GM21619 (cell line): ENCODE data around the gene NCEH1.
A peak's percentile ranks its signal among the peaks of the same experiment; 100 is the strongest.
"Not testable (repeated sequence)": the region's sequence is repeated elsewhere in the genome, so short reads cannot be mapped to it uniquely, and the experiment has no call there.

Experiments used
- ATAC-seq: cut with Tn5 transposase; IDR thresholded peaks from one replicate; pipeline ENCODE4 v1.9.1; 2021; ENCODE audit not compliant: unreplicated experiment

Gene NCEH1

GRCh38 chr3:172614340-172615274 lies 96.3 kb downstream of the NCEH1 start:
- no peak for ATAC-seq

- ATAC-seq: no peak
These were observed 97.0 kb downstream of the NCEH1 start for GRCh38 chr3:172613845-172614244.

DNA sequence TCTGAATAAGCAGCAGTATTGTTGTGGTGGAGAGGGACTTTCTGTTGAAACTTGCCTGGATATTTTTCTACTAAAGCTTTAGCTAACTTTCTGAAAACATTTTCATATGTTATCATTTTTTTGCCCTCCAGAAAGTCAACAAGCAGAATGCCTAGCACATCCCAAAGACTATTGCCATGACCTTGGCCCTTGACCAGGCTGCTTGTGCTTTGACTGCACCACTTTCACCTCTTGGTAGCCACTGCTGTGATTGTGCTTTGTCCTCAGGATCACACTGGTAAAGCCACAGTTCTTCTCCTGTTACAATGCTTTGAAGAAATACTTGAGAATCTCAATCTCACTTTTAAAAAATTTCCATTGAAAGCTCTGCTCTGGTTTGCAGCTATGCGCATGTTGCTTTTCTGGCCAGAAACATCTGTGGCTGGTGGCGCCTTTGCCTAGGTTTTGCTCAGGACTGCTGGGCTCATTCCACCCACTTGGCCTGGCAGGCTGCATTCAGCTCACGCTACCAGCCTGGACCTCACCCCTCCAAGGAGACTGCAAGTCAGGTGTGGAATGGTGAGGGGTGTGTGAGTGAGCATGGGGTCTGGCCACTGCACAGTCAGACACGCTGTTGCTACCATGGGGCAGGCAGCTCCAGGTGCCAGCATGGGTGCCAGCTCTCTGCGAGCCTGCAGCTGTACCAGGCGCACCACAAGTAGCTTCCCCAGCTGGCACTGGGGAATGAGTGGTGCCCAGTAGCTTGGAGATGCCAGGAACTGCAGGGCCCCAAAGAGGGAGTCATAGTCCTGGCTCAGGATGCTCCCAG lies 97.8 kb downstream of the NCEH1 start:
- ATAC-seq: no peak

GRCh38 chr3:172609750-172610149 lies 101.1 kb downstream of the NCEH1 start:
- ATAC-seq: no peak

DNA sequence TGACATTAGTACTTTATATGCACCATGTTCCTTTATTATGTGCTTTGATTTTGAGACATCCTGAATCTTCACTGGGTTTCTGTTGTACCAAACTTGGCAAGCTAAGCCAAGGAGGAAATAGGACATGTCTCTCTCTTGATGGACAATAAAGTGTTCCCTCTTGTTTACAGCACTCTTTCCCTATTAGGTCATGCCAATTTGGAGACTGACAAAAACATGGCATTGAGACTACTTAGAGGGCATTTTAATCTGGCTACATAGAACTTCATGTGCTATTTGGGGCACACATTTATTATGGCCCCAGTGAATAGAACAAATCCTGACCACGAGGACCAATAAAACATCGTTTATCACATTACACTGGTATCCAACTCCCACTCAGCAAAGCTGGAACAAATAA lies 102.3 kb downstream of the NCEH1 start:
- ATAC-seq: no peak

DNA sequence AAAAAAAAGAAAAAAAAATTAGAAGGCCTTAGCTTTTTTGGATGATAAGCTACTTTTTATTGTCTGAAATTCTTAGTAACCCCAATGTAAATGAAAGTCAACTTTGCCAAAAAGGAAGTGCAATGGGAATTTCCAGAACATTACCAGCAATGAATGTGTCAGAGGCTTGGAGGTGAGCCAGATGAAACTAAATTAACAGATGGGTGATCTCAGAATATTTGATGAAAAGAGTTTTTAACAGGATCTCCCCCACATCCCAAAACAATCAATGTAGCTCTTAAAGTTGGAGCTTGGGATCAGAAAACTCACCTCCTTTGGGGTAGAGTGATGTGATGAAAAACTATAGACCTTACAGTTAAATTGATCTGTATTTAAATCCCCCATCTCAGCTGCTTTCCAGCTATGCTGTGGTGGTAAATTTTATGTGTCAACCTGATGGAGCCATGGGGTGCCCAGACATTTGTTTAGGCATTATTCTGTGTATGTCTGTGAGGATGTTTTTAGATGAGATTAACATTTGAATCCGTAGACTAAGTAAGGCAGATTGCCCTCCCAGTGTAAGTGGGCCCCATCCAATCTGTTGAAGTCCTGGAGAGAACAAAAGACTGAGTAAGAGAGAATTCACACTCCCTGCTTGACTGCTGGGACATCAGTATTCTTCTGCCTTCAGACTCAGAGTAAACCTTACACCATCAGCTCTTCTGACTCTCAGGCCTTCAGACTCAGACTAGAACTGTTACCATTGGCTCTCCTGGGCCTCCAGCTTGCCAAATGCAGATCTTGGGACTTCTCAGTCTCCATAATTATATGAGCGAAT lies 103.4 kb downstream of the NCEH1 start:
- no peak for ATAC-seq

GRCh38 chr3:172606021-172606420 lies 104.8 kb downstream of the NCEH1 start:
- no peak for ATAC-seq

- no peak for ATAC-seq
These were observed 105.8 kb downstream of the NCEH1 start for GRCh38 chr3:172604895-172605646.

DNA sequence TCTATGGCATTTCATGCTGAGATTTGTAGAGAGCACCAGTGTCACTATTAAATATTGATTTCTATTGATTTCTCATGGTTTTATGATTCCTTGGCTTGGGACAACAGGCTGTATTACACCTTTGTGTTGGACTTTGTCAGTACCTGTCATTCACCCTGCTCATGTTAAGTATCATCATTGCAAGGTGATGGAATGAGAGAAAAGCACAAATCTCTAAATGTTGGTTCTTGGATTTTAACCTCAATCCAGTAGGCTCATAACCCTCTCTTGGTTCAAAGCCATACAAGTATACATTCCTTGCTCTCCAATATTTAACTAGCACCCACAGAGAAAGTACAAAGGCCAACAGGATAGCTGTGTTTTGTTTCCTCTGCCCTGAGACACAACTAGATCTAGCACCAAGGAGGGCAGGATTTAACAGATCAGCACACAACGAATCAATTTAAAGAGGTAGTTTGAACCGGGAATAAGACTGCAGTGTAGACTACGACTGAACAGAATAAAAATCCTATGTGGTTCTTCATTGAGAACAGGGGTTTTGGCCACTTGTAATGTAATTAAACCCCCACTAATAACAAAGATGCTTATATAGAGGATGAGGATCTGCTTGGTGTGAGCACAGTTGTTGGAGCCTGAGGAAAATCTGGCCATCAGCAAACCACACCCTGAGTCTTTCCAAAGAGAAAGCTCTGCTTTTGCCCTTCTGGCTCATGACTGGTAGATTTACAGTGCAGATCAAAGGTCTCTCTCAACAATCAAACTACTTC lies 109.6 kb downstream of the NCEH1 start:
- no peak for ATAC-seq

DNA sequence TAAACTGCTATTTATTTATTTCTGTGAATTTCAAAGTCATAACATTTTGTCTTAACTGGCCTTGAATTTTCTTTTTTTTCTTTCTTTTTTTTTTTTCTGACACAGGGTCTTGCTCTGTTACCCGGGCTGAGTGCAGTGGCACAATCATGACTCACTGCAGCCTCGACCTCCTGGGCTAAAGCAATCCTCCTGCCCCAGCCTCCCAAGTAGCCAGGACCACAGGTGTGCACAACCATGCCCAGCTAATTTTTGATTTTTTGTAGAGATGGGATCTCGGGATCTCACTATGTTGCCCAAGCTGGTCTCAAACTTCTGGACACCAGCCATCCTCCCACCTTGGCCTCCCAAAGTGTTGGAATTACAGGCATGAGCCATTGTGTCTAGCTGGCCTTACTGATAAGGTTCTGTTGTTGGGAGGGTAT lies 110.2 kb downstream of the NCEH1 start:
- ATAC-seq: no peak

DNA sequence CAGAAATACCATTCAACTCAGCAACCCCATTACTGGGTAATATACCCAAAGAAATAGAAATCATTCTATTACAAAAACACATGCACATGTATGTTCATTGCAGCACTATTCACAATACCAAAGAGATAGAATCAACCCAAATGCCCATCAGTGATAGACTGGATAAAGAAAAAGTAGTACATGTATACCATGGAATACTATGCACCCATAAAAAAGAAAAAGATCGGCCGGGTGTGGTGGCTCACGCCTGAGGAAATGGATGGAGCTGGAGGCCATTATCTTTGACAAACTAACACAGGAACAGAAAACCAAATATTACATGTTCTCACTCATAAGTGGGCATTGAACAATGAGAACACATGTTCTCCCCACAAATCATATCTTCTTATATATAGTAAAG lies 112.0 kb downstream of the NCEH1 start:
- no peak for ATAC-seq

- ATAC-seq: no peak
These were observed 114.5 kb downstream of the NCEH1 start for GRCh38 chr3:172596394-172596706.

GRCh38 chr3:172595664-172596393 lies 115.0 kb downstream of the NCEH1 start:
- peak; percentile 36 for ATAC-seq

DNA sequence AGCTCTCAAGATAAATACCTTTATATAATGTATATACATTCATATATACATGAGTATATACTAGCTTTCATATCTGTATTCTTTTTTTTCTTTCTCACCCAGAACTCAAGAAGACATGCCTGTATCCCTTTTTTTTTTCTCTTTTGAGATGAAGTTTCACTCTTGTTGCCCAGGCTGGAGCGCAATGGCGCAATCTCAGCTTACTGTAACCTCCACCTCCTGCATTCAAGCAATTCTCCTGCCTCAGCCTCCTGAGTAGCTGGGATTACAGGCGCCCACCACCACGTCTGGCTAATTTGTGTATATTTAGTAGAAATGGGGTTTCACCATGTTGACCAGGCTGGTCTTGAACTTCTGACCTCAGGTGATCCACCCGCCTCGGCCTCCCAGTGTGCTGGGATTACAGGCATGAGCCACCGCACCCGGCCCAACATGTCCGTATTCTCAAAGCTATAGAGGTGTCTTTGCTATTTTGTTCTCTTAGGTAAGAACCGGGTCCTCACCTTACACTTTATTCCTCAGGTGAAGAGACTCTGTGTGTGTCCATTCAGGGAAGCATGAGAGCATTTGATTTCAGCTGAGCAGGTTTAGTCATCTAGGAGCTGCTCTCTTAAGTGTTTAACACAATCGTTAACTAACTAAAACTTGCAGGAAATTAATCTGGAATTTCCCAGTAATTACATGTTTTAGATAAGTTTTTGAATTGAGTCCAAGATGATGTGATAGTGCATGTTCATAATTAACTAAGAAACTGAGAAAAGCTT lies 115.8 kb downstream of the NCEH1 start:
- not testable (repeated sequence) for ATAC-seq

DNA sequence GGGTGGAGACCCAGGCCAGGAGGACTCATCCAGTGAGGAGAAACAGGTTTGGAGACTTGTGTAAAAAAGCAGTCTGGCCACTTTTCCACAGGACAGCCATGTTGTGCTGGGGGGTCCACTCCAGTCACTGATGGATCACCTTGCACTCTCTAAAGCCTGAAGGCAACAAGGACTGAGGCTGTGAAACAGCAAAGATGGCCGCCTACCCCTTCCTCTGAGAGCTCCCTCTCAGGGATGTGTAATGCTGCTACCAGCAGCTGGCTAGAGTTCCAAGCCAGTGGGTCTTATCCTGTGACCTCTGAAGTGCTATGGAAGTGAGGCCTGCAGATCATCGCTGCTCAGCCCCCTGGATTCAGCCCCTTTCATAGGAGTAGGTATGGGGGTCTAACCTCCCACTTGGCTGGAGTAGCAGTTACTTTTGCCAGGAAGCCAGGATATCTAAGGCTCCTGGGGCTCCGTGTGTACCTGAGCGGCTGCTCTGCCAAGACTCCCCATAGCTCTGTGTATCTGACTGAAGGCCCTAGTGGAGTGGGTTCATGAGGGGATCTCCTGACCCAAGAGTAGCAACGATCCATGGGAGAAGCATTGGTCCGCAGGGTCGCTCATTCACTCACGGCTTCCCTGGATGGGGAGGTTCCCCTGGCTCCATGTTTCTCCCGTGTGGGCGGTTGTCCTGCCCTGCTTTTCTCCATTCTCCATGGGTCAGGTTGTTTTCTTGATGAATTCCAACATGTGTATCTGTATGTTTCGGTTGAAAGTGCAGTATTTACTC lies 117.8 kb downstream of the NCEH1 start:
- no peak for ATAC-seq

DNA sequence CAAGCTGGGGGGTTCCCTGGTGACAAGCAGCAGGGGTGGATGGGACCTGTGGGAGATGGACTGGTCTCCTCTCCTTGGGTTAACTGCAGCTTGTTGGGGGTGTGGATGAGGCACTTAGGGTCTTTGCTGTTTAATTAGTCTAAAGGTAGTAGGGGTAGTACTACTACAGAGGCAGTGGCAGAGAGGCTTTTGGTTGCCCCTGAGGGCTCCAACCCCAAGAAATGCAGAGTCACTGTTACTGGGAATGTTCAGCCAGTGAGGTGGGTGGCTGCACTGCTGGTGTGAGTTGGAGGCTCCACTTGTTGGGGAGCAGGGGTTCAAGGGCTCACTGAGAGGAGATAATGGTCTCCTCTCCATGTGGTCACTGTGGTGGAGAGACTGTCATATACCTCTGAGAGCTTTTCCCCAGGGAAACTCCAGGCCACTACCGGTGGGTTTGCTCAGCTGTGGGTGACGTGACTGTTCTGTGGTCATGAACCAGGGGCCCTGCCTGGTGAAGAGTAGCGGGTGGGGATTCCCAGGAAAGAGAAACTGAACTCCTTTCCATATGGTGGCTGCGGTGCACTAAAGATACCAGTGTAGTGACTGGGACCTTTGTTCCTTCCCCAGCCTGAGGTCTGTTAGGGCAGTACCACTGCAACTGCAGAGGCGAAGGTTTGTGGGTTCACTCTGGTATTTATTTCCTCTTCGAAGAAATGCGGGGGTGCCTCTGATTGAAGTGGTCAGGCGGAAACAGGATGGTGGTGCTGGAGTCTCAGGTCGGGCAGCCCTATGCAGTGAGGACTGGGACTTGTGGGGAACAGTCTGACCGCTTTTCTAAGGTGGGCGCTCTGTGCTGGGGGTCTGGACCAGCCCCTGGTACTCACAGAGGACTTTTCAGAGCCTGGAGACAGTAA lies 118.7 kb downstream of the NCEH1 start:
- ATAC-seq: peak; percentile 84
